ENCODE measurements around the gene SMG7.

Gene SMG7

DNA sequence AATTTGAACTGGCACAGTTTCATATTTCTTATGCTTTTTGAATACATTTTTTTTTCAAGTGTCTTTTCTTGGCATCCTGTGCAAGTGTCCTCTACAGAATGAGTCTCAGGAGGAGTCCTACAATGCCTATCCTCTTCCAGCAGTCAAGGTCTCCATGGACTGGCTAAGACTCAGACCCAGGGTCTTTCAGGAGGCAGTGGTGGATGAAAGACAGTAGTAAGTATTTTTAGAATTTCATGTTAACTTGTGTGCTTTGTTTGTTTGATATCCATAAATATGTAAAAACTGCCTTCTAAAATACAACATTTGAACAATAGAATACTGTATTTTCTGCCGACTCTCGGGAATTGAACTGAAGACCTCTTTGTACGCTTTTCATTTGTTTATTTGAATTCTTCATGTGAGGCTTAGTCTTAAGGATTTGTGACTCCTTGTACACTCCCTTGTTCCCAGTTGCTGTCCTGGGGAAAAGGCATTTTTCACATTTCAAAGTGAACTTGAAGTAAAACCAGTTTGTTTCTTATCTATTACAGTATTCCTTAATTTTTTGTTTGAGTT is 61.4 kb downstream of the SMG7 start:
- Histone ChIP-seq H3K36me3 (ENCODE audit: control insufficient read depth in 2 of 2, insufficient read depth in 1 of 2, low read length in 2 of 2) (peaks cover 30 to 61% of the 10 kb centered on the region in 2 experiments), H3K27ac (ENCODE audit: extremely low read depth, low read depth, low read length) (no peak overlapping the region), H3K4me1 (ENCODE audit: control insufficient read depth, insufficient read depth, low read length) (no peaks in the 10 kb centered on the region), H3K9me3 (ENCODE audit: control insufficient read depth, insufficient read depth, low read depth, low read length) (no peaks in the 10 kb centered on the region), H3K4me3 (ENCODE audit: low read depth, low read length) (no peak overlapping the region)
- CTCF ChIA-PET: no interaction called here
- POLR2A ChIA-PET: no interaction called here
- TF ChIP-seq, protein P1, sequence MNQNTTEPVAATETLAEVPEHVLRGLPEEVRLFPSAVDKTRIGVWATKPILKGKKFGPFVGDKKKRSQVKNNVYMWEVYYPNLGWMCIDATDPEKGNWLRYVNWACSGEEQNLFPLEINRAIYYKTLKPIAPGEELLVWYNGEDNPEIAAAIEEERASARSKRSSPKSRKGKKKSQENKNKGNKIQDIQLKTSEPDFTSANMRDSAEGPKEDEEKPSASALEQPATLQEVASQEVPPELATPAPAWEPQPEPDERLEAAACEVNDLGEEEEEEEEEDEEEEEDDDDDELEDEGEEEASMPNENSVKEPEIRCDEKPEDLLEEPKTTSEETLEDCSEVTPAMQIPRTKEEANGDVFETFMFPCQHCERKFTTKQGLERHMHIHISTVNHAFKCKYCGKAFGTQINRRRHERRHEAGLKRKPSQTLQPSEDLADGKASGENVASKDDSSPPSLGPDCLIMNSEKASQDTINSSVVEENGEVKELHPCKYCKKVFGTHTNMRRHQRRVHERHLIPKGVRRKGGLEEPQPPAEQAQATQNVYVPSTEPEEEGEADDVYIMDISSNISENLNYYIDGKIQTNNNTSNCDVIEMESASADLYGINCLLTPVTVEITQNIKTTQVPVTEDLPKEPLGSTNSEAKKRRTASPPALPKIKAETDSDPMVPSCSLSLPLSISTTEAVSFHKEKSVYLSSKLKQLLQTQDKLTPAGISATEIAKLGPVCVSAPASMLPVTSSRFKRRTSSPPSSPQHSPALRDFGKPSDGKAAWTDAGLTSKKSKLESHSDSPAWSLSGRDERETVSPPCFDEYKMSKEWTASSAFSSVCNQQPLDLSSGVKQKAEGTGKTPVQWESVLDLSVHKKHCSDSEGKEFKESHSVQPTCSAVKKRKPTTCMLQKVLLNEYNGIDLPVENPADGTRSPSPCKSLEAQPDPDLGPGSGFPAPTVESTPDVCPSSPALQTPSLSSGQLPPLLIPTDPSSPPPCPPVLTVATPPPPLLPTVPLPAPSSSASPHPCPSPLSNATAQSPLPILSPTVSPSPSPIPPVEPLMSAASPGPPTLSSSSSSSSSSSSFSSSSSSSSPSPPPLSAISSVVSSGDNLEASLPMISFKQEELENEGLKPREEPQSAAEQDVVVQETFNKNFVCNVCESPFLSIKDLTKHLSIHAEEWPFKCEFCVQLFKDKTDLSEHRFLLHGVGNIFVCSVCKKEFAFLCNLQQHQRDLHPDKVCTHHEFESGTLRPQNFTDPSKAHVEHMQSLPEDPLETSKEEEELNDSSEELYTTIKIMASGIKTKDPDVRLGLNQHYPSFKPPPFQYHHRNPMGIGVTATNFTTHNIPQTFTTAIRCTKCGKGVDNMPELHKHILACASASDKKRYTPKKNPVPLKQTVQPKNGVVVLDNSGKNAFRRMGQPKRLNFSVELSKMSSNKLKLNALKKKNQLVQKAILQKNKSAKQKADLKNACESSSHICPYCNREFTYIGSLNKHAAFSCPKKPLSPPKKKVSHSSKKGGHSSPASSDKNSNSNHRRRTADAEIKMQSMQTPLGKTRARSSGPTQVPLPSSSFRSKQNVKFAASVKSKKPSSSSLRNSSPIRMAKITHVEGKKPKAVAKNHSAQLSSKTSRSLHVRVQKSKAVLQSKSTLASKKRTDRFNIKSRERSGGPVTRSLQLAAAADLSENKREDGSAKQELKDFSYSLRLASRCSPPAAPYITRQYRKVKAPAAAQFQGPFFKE (tag by site-specific recombination; IDR thresholded peaks at IDR 0.05; ENCODE audit: borderline replicate concordance): no peak
- TF ChIP-seq, protein P2, sequence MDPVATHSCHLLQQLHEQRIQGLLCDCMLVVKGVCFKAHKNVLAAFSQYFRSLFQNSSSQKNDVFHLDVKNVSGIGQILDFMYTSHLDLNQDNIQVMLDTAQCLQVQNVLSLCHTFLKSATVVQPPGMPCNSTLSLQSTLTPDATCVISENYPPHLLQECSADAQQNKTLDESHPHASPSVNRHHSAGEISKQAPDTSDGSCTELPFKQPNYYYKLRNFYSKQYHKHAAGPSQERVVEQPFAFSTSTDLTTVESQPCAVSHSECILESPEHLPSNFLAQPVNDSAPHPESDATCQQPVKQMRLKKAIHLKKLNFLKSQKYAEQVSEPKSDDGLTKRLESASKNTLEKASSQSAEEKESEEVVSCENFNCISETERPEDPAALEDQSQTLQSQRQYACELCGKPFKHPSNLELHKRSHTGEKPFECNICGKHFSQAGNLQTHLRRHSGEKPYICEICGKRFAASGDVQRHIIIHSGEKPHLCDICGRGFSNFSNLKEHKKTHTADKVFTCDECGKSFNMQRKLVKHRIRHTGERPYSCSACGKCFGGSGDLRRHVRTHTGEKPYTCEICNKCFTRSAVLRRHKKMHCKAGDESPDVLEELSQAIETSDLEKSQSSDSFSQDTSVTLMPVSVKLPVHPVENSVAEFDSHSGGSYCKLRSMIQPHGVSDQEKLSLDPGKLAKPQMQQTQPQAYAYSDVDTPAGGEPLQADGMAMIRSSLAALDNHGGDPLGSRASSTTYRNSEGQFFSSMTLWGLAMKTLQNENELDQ (tag by site-specific recombination; IDR thresholded peaks at IDR 0.05; ENCODE audit: low read depth): no peak
- TF ChIP-seq ZNF18 (tag by site-specific recombination; IDR thresholded peaks at IDR 0.05) (no peak), ZNF292 (tag by site-specific recombination; IDR thresholded peaks at IDR 0.05; ENCODE audit: borderline replicate concordance, low read depth) (no peak), ZNF571 (tag by site-specific recombination; IDR thresholded peaks at IDR 0.05) (no peak), GLI2 (tag by site-specific recombination; IDR thresholded peaks at IDR 0.05; ENCODE audit: borderline replicate concordance, low read depth) (no peak), ZNF112 (tag by site-specific recombination; IDR thresholded peaks at IDR 0.05) (no peak), ZNF280C (tag by site-specific recombination; IDR thresholded peaks at IDR 0.05) (no peak), GFI1B (tag by site-specific recombination; IDR thresholded peaks at IDR 0.05) (no peak), ZNF248 (tag by site-specific recombination; IDR thresholded peaks at IDR 0.05) (no peak), ZNF518A (tag by site-specific recombination; conservative IDR thresholded peaks at IDR 0.05; ENCODE audit: low read depth) (no peak), MEIS1 (CRISPR knock-in tag; IDR thresholded peaks at IDR 0.05; ENCODE audit: borderline replicate concordance) (no peak), SP7 (tag by site-specific recombination; IDR thresholded peaks at IDR 0.05) (no peak), SALL2 (tag by site-specific recombination; IDR thresholded peaks at IDR 0.05; ENCODE audit: borderline replicate concordance) (no peak), ZNF707 (tag by site-specific recombination; IDR thresholded peaks at IDR 0.05) (no peak), WT1 (tag by site-specific recombination; IDR thresholded peaks at IDR 0.05) (no peak)
- TF ChIP-seq, protein P3, sequence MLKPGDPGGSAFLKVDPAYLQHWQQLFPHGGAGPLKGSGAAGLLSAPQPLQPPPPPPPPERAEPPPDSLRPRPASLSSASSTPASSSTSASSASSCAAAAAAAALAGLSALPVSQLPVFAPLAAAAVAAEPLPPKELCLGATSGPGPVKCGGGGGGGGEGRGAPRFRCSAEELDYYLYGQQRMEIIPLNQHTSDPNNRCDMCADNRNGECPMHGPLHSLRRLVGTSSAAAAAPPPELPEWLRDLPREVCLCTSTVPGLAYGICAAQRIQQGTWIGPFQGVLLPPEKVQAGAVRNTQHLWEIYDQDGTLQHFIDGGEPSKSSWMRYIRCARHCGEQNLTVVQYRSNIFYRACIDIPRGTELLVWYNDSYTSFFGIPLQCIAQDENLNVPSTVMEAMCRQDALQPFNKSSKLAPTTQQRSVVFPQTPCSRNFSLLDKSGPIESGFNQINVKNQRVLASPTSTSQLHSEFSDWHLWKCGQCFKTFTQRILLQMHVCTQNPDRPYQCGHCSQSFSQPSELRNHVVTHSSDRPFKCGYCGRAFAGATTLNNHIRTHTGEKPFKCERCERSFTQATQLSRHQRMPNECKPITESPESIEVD (tag by site-specific recombination; IDR thresholded peaks at IDR 0.05): no peak

Measured in HEK293 (cell line).